ENCODE data around the gene CCDC196.
A peak's percentile ranks its signal among the peaks of the same experiment; 100 is the strongest.
"Not testable (repeated sequence)": the region's sequence is repeated elsewhere in the genome, so short reads cannot be mapped to it uniquely, and the experiment has no call there.

CCDC196 gene

DNA sequence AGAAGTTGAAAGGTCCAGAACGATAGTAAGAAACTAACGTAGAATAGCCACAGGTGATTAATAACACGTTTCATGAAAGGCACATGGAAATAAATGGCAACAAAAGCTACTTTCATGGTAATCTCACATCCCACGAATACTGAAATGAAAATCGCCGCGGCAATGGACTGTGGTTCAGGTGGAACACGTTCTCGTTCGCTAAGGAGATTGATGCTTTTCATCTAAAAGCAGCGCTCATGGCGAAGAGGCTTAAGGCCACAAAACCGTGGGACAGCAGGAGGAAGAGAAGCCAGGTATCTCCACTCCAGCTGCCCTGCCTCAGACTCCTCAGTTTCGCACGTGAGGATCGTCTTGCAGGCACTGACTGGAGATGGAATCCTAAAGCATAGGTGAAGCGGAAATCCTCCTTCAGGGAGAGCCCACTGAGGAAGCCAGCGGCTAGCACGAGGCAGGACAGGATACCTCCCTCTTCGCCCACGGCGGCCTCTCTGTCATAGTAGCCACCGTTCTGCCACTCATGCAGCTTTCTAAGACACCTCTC lies 21.1 kb downstream of the CCDC196 start:
- Mint-ChIP-seq H3K4me1 (ENCODE audit: low read depth) (peaks cover 24% of the 10 kb centered on the region), H3K4me3 (peak overlapping the region; percentile 86), H3K27me3 (ENCODE audit: low read depth) (peaks cover 25% of the 10 kb centered on the region), H3K27ac (peak overlapping the region; percentile 89), H3K36me3 (ENCODE audit: low read depth) (no peaks in the 10 kb centered on the region), H3K9me3 (no peaks in the 10 kb centered on the region)

DNA sequence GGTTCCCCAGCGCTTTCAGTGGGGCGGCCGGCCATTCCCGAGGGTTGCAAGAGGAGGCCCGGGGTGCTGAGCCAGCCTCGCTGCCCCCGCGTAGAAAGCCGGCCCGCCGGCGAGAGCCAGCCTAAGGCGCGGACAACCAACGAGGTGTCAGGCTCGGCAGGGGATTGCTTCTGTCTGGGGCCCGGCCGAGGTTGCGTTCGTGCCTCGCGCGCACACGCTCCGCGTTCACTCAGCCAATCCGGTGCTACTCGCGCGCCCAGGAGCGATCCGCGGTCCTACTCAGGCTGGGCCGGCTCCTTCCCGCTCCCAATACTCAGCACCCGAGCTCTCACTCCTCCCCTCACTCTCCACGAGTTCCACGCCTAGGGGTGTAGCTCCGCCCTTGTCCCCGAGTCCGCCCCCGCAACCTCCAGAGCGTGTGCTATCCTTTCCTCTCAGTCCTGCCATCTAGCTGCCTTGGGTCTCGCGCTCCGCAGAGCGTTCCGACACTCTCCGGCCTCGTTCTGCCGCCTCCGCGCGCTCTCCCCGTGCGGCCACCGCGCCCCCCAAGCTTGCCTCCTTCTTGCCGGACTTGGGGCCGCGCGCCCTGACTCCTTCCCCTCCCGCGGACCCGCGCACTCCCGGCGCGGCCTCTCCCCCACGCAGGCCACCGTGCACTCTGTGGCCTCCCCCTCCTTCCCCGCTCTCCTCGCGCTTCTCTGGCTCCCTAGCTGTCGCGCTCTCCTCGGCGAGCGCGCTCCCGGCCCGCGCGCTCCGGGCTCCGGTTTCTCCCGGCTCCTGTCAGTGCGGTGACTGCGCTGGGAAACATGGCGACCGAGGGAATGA lies 21.8 kb downstream of the CCDC196 start, which contains the start of gene GPHN:
Gene GPHN, plus strand, starts transcription at position 426 of the 825 bp plus-strand sequence.
- H3K9me3 Mint-ChIP-seq, result no peaks in the 10 kb centered on the region
- H3K27me3 Mint-ChIP-seq (ENCODE audit: low read depth), result peaks cover 27% of the 10 kb centered on the region
- peak within 1 kb of the TSS; percentile 91 for H3K4me3 Mint-ChIP-seq
- no peaks in the 10 kb centered on the region for H3K36me3 Mint-ChIP-seq (ENCODE audit: low read depth)
- peak within 1 kb of the TSS; percentile 89 for H3K27ac Mint-ChIP-seq
- H3K4me1 Mint-ChIP-seq (ENCODE audit: low read depth), result peaks cover 25% of the 10 kb centered on the region

DNA sequence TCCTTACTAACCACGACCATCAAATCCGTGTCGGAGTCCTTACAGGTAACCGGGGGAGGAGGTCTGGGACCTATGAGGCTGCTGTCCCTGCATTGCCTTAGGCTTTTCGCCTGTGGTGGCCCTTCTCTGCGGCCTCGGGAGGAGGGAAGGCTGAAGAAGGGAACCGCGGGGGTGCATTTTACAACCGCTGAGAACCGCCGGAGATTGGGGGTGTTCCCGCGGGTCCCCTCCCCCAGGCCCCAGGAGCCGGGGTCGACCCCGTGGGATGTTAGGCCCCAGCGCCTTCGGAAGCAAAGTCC lies 22.3 kb downstream of the CCDC196 start:
- Mint-ChIP-seq H3K4me3 (peak overlapping the region; percentile 86), H3K4me1 (ENCODE audit: low read depth) (peaks cover 29% of the 10 kb centered on the region), H3K27ac (peak overlapping the region; percentile 89), H3K9me3 (no peaks in the 10 kb centered on the region), H3K27me3 (ENCODE audit: low read depth) (peaks cover 33% of the 10 kb centered on the region), H3K36me3 (ENCODE audit: low read depth) (no peaks in the 10 kb centered on the region)

DNA sequence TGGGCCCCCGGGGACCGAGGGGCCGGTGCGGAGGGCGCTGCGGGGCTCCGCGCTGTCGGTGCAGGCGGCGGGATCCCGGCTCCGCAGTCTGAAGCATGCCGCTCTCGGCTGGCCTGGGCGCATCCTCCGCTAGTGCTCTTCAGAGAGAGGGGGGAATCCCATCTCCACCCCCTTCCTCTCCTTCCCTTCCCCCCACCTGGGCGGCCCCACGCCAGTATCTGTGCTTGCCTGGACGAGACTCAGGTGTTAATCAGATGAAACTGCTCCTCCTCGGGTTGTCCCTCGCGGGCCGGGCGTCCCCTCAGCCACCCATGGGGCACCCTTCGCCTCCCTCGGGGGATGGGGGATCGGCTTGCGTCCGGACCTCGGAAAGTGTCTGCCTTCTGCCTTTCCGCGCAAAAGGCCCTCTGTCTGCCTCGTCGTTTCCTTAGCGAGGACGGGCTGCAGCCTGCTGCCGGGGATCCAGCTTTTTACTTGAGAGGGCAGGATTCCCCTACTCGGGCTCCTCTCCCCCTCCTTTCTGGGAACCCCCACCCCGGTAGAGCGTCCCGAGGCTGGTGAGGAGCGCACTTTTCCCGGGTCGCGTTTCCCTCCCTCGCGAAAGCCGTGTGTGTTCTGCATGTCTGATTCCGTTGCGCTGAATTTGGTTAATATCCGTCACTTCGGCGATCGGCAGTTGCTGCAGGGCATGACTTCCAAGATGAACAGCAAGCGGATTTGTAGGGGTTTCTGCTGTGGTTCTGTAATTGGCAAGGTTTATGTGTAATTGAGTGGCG lies 22.9 kb downstream of the CCDC196 start:
- H3K27me3 Mint-ChIP-seq (ENCODE audit: low read depth), result peaks cover 33% of the 10 kb centered on the region

DNA sequence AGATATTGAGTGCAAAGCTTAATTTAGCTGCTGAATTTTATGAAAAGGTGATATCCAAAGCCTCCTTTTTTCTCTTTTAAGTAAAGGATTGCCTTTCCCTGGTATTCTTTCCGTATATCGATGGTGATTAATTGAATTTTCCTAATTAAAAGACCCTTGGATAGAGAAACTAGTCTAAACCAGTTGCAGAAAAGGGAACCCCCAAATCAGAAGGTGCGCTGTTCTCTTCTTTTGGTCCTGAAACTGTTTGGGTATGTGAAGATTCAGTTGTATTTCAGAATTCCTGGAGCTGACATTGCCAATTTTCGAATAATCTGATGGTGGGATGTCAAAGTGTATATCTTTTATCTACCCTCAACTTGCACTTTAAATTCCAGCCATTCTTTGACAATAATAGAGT lies 23.7 kb downstream of the CCDC196 start:
- Mint-ChIP-seq H3K27me3 (ENCODE audit: low read depth) (peaks cover 37% of the 10 kb centered on the region), H3K4me3 (peak overlapping the region; percentile 91), H3K4me1 (ENCODE audit: low read depth) (peaks cover 29% of the 10 kb centered on the region), H3K27ac (no peak overlapping the region), H3K36me3 (ENCODE audit: low read depth) (no peaks in the 10 kb centered on the region), H3K9me3 (no peaks in the 10 kb centered on the region)

More for the DNA sequence above, 22.9 kb downstream of the CCDC196 start:
- Mint-ChIP-seq H3K27ac (peak overlapping the region; percentile 41), H3K4me3 (peak overlapping the region; percentile 91), H3K4me1 (ENCODE audit: low read depth) (peaks cover 29% of the 10 kb centered on the region), H3K9me3 (no peaks in the 10 kb centered on the region), H3K36me3 (ENCODE audit: low read depth) (no peaks in the 10 kb centered on the region)

DNA sequence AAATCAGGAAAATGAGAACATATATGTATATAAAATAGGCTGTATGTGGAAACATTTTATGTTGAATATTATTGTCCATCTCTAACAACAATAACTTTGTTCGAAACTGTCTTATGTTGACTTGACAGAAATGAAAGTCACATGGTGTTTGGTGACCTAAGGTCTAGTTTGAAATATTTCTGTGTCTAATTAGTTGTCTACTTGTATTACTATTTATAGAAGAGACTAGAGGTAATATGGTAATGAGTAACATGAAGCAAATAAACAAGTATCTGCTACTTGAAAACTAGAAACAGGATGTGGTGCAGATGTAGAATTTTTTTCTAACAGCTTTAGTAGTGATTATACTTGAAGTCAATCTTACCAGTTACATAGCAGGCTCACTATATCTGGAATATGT lies 25.7 kb downstream of the CCDC196 start:
- no peaks in the 10 kb centered on the region for H3K9me3 Mint-ChIP-seq
- peaks cover 22% of the 10 kb centered on the region for H3K4me1 Mint-ChIP-seq (ENCODE audit: low read depth)
- H3K27me3 Mint-ChIP-seq (ENCODE audit: low read depth), result peaks cover 37% of the 10 kb centered on the region
- no peak overlapping the region for H3K27ac Mint-ChIP-seq
- H3K4me3 Mint-ChIP-seq, result no peak overlapping the region
- H3K36me3 Mint-ChIP-seq (ENCODE audit: low read depth), result no peaks in the 10 kb centered on the region

DNA sequence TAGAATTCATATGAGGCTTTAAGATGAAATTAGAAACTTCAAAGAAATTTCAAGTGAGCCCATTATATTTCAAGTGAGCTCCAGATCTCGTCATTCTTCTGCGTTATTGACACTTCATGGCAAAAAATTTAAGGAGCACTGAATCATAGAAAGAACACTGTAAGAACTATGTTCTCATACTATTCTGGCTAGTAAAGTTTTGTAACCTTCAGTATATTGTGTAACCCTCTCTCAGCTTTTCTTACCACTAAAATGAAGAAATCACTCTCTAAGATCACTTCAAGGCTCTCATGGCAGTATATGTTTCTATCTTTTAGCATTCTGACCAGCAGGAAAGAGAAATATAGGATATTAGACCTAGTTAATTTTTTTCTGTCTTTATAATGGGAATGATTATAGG lies 28.0 kb downstream of the CCDC196 start:
- Mint-ChIP-seq H3K9me3 (no peaks in the 10 kb centered on the region), H3K27me3 (ENCODE audit: low read depth) (peaks cover 36% of the 10 kb centered on the region), H3K27ac (no peak overlapping the region), H3K4me3 (no peak overlapping the region), H3K36me3 (ENCODE audit: low read depth) (no peaks in the 10 kb centered on the region), H3K4me1 (ENCODE audit: low read depth) (peaks cover 20% of the 10 kb centered on the region)

DNA sequence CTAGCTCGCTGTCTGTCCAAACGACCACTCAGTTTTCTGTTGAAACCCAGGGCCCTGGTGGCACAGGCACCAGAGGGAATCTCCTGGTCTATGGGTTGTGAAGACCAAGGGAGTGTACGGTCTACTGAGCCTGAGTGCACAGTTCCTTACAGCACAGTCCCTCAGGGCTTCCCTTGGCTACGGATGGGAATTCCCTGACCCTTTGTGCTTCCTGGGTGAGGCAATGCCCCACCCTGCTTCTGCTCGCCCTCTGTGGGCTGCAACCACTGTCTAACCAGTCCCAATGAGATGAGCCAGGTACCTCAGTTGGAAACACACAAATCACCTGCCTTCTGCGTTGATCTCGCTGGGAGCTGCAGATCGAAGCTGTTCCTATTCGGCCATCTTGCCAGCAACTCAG lies 44.4 kb downstream of the CCDC196 start:
- Mint-ChIP-seq H3K9me3 (peaks cover 6% of the 10 kb centered on the region), H3K36me3 (ENCODE audit: low read depth) (no peaks in the 10 kb centered on the region), H3K4me3 (no peak overlapping the region), H3K27me3 (ENCODE audit: low read depth) (no peaks in the 10 kb centered on the region), H3K27ac (no peak overlapping the region), H3K4me1 (ENCODE audit: low read depth) (peaks cover 3% of the 10 kb centered on the region)

DNA sequence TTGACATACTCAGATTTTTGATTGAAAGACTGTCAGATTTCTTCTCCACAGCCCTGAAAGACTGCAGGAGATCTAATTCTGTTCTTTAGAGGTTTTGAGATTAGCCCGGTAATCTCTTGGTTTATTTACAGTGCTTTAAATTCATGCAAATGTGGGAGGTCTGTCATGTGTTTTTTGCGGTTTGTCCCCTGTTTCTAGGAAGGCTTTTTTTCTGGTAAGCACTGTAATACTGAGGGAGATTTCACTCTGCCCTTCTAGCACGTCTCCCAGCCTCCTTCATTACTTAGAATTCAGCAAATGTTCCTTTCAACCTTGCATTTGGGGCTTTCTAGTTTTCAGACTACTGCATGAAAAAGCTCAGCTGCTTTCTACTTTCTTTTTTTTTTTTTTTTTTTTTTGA lies 52.9 kb downstream of the CCDC196 start:
- H3K27me3 Mint-ChIP-seq (ENCODE audit: low read depth), result no peaks in the 10 kb centered on the region

DNA sequence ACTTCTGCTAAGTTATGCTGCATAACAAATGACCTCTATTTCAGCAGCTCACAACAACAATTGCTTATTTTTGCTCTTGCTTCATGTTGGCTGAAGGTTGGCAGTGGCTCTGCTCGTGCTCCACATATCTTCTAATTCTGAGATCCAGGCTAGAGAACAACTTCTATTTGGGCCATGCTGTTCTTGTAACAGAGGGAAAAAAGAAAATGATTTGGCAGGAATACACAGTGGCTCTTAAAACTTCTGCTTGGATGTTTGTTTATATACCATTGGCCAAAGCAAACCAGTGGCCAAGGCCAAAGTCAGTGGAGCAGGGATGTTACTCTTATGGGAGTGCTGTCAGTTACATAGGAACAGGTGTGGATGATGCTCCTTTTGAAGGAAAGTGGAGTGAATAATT lies 53.9 kb downstream of the CCDC196 start:
- Mint-ChIP-seq H3K27me3 (ENCODE audit: low read depth) (no peaks in the 10 kb centered on the region), H3K27ac (no peak overlapping the region), H3K4me1 (ENCODE audit: low read depth) (peaks cover 9% of the 10 kb centered on the region), H3K4me3 (no peak overlapping the region), H3K9me3 (no peaks in the 10 kb centered on the region), H3K36me3 (ENCODE audit: low read depth) (no peaks in the 10 kb centered on the region)

More for the DNA sequence above, 52.9 kb downstream of the CCDC196 start:
- Mint-ChIP-seq H3K27ac (no peak overlapping the region), H3K36me3 (ENCODE audit: low read depth) (no peaks in the 10 kb centered on the region), H3K4me1 (ENCODE audit: low read depth) (peaks cover 9% of the 10 kb centered on the region), H3K9me3 (no peaks in the 10 kb centered on the region), H3K4me3 (no peak overlapping the region)

DNA sequence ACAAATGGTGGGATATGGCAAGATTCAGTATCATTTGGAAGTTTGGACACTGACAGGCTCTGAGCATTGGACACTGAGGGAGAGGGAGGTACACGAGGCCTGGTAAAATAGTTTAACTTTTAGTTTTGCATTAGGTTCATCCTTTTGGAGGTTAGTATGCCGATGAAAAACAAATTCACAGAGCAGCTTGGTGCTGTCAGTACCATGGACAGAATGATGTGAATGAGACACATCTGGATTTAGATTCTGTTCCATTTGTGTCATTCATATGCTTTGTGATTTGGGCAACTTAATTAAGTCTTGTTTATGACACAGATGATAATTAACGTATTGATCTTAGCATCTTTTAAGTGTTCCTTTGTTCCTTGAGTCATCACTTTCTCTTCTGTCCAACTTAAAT lies 55.5 kb downstream of the CCDC196 start:
- Mint-ChIP-seq H3K36me3 (ENCODE audit: low read depth) (no peaks in the 10 kb centered on the region), H3K4me1 (ENCODE audit: low read depth) (peaks cover 7% of the 10 kb centered on the region), H3K9me3 (no peaks in the 10 kb centered on the region), H3K4me3 (no peak overlapping the region), H3K27me3 (ENCODE audit: low read depth) (no peaks in the 10 kb centered on the region), H3K27ac (no peak overlapping the region)

DNA sequence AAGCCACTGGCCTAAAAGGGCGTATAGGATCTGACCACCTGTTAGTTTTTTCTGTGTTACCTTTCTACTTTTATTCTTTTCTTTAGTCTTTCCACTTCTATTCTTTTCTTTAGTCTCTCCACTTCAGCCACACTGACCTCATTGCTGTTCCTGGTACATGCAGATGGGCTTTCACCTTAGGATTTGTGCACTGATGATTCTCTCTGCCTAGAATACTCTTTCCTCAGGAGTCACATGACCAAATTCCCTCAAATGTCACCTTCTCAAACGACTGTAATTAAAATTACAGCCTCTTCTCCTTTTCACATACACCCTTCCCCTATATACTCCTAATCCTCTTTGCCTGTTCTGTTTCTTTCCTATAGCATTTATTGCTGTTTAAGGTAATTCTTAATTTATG lies 57.8 kb downstream of the CCDC196 start:
- Mint-ChIP-seq H3K36me3 (ENCODE audit: low read depth) (no peaks in the 10 kb centered on the region), H3K27ac (no peak overlapping the region), H3K27me3 (ENCODE audit: low read depth) (no peaks in the 10 kb centered on the region)

DNA sequence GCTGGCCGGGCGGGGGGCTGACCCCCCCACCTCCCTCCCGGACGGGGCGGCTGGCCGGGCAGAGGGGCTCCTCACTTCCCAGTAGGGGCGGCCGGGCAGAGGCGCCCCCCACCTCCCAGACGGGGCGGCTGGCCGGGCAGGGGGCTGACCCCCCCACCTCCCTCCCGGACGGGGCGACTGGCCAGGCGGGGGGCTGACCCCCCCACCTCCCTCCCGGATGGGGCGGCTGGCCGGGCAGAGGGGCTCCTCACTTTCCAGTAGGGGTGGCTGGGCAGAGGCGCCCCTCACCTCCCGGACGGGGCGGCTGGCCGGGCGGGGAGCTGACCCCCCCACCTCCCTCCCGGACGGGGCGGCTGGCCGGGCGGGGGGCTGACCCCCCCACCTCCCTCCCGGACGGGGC lies 59.0 kb downstream of the CCDC196 start:
- not testable (repeated sequence) for H3K27me3 Mint-ChIP-seq (ENCODE audit: low read depth); H3K27ac Mint-ChIP-seq; H3K4me1 Mint-ChIP-seq (ENCODE audit: low read depth); H3K9me3 Mint-ChIP-seq; H3K4me3 Mint-ChIP-seq; H3K36me3 Mint-ChIP-seq (ENCODE audit: low read depth)

More for the DNA sequence above, 57.8 kb downstream of the CCDC196 start:
- Mint-ChIP-seq H3K4me1 (ENCODE audit: low read depth) (peaks cover 4% of the 10 kb centered on the region), H3K9me3 (no peaks in the 10 kb centered on the region), H3K4me3 (no peak overlapping the region)

DNA sequence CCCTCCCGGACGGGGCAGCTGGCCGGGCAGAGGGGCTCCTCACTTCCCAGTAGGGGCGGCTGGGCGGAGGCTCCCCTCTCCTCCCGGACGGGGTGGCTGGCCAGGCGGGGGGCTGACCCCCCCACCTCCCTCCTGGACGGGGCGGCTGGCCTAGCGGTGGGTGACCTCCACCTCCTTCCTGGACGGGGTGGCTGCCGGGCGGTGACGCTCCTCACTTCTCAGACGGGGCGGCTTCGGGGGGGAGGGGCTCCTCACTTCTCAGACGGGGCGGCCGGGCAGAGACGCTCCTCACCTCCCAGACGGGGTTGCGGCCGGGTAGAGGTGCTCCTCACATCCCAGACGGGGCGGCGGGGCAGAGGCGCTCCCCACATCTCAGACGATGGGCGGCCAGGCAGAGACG lies 59.6 kb downstream of the CCDC196 start:
- not testable (repeated sequence) for H3K4me3 Mint-ChIP-seq; H3K36me3 Mint-ChIP-seq (ENCODE audit: low read depth); H3K9me3 Mint-ChIP-seq; H3K27ac Mint-ChIP-seq; H3K4me1 Mint-ChIP-seq (ENCODE audit: low read depth); H3K27me3 Mint-ChIP-seq (ENCODE audit: low read depth)
